Neural progenitor cell (in vitro differentiated cells): Measurements from ENCODE around the gene ZNF280B. TPM values are rescaled to one million over a fixed set of nuclear protein-coding genes. Genes with fewer than 3 reads are reported as not detected.
"Not testable (repeated sequence)": the region's sequence is repeated elsewhere in the genome, so short reads cannot be mapped to it uniquely, and the experiment has no call there.

Experiments used
- DNase-seq: peaks from one replicate; pipeline ENCODE4 v3.0.0-alpha.2; 2016; ENCODE audit warnings: low spot score
- H2AFZ ChIP-seq: fragments of 200-600 bp; sonication (generic); replicated peaks from 2 replicates; pipeline ENCODE4 v1.6.1; 2016; ENCODE audit warnings: antibody characterized with exemption
- H3F3A ChIP-seq: fragments of 200-600 bp; sonication (generic); 2 replicates; pipeline ENCODE4 v1.6.1; 2016; ENCODE audit warnings: antibody characterized with exemption, low read depth
- H3K27ac ChIP-seq: fragments of 200-600 bp; sonication (generic); 2 replicates; pipeline ENCODE4 v1.5.1; 2016; ENCODE audit warnings: mild to moderate bottlenecking
- H3K27me3 ChIP-seq: fragments of 200-600 bp; sonication (generic); 2 replicates; pipeline ENCODE4 v1.6.1; 2016; ENCODE audit warnings: mild to moderate bottlenecking, moderate library complexity
- H3K36me3 ChIP-seq: fragments of 200-600 bp; sonication (generic); 2 replicates; pipeline ENCODE4 v1.5.1; 2016
- H3K4me1 ChIP-seq: fragments of 200-600 bp; sonication (generic); 2 replicates; pipeline ENCODE4 v1.6.1; 2016; ENCODE audit warnings: mixed run types
- H3K4me2 ChIP-seq: fragments of 200-600 bp; sonication (generic); 2 replicates; pipeline ENCODE4 v1.6.1; 2016
- H3K4me3 ChIP-seq: fragments of 200-600 bp; sonication (generic); 2 replicates; pipeline ENCODE4 v1.5.1; 2016
- H3K79me2 ChIP-seq: fragments of 200-600 bp; sonication (generic); 2 replicates; pipeline ENCODE4 v1.6.1; 2016; ENCODE audit warnings: low read depth
- H3K9ac ChIP-seq: fragments of 200-600 bp; sonication (generic); 2 replicates; pipeline ENCODE4 v1.6.1; 2016
- H3K9me3 ChIP-seq: fragments of 200-600 bp; sonication (generic); 2 replicates; pipeline ENCODE4 v1.5.1; 2016; ENCODE audit warnings: low read depth
- H4K20me1 ChIP-seq: fragments of 200-600 bp; sonication (generic); 2 replicates; pipeline ENCODE4 v1.6.1; 2016; ENCODE audit warnings: low read depth
- H3K27ac Mint-ChIP-seq: 3 replicates; pipeline ENCODE4 v1.8.0; 2021; ENCODE audit warnings: mixed read lengths
- H3K27me3 Mint-ChIP-seq: 2 replicates; pipeline ENCODE4 v1.8.0; 2022; ENCODE audit warnings: low read depth, mild to moderate bottlenecking, inconsistent platforms, moderate library complexity, mixed read lengths; ENCODE audit not compliant: insufficient read depth
- H3K36me3 Mint-ChIP-seq: 3 replicates; pipeline ENCODE4 v1.8.0; 2021; ENCODE audit warnings: mixed read lengths
- H3K4me1 Mint-ChIP-seq: 3 replicates; pipeline ENCODE4 v1.8.0; 2021; ENCODE audit warnings: mixed read lengths
- H3K4me3 Mint-ChIP-seq: 3 replicates; pipeline ENCODE4 v1.8.0; 2021; ENCODE audit warnings: mild to moderate bottlenecking, moderate library complexity, mixed read lengths
- H3K9me3 Mint-ChIP-seq: 3 replicates; pipeline ENCODE4 v1.8.0; 2020; ENCODE audit warnings: mixed read lengths
- CTCF ChIP-seq: fragments of 200-600 bp; sonication (generic); IDR thresholded peaks from 2 replicates; pipeline ENCODE4 v1.5.1; 2017; ENCODE audit warnings: antibody characterized with exemption, mild to moderate bottlenecking
- EZH2 ChIP-seq: fragments of 200-600 bp; sonication (generic); IDR thresholded peaks from 2 replicates; pipeline ENCODE4 v1.6.1; 2017; ENCODE audit warnings: antibody characterized with exemption, mild to moderate bottlenecking, moderate library complexity
- EZH2phosphoT487 ChIP-seq: fragments of 200-600 bp; sonication (generic); IDR thresholded peaks from 2 replicates; pipeline ENCODE4 v1.6.1; 2017; ENCODE audit warnings: antibody characterized with exemption
- total RNA-seq: library from RNA; depleted of rRNA; stranded (reverse); fragments of >200 nt; gene quantifications from 2 replicates; pipeline ENCODE4 v1.2.3, GENCODE V29; 2015; ENCODE audit warnings: low replicate concordance

ZNF280B gene
- total RNA-seq, 1 donor from 2014 or later: 14.2 TPM

DNA sequence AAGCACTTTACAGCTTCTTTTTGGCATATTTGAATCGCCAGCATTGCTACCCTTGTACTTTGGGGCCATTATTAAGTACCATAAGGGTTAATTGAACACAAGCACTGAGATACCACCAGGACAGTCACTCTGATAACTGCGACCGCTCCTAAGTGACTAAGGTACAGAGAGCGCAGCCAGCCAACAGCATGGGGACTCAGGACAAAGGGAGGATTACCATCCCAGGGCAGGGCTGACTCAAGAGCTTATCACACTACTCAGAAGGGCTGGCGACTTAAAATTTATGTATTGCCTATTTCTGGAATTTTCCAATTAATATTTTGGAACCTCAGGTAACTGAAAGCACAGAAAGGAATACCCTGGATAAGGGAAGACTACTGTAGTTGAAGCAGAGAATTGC lies 11.0 kb upstream of the ZNF280B start:
- Mint-ChIP-seq H3K27ac (peak overlapping the region; percentile 3), H3K4me3 (peak overlapping the region; percentile 39), H3K36me3 (no peaks in the 10 kb centered on the region), H3K4me1 (peaks cover 20% of the 10 kb centered on the region), H3K27me3 (peaks cover 2% of the 10 kb centered on the region), H3K9me3 (no peaks in the 10 kb centered on the region)
- DNase-seq: peak; percentile 79
- H3K36me3 ChIP-seq: no peaks in the 10 kb centered on the region
- H2AFZ ChIP-seq: no peak overlapping the region
- H3K4me3 ChIP-seq: peak overlapping the region; percentile 34
- peaks cover 46% of the 10 kb centered on the region for H3K27me3 ChIP-seq
- TF ChIP-seq CTCF: no peak
- no peak for TF ChIP-seq EZH2phosphoT487
- no peak overlapping the region for H3K27ac ChIP-seq
- H3K79me2 ChIP-seq: no peaks in the 10 kb centered on the region
- no peaks in the 10 kb centered on the region for H4K20me1 ChIP-seq
- peaks cover 21% of the 10 kb centered on the region for H3K4me1 ChIP-seq
- peaks cover 16% of the 10 kb centered on the region for H3F3A ChIP-seq
- peak overlapping the region; percentile 71 for H3K4me2 ChIP-seq
- no peak overlapping the region for H3K9ac ChIP-seq
- no peaks in the 10 kb centered on the region for H3K9me3 ChIP-seq

GRCh38 chr22:22516992-22517391 lies 8.4 kb upstream of the ZNF280B start:
- H2AFZ ChIP-seq: no peak overlapping the region
- no peaks in the 10 kb centered on the region for H3K36me3 Mint-ChIP-seq
- no peak overlapping the region for H3K27ac Mint-ChIP-seq
- peaks cover 20% of the 10 kb centered on the region for H3K4me1 Mint-ChIP-seq
- H3K4me1 ChIP-seq: peaks cover 21% of the 10 kb centered on the region
- no peaks in the 10 kb centered on the region for H3K36me3 ChIP-seq
- no peaks in the 10 kb centered on the region for H3K9me3 Mint-ChIP-seq
- no peak overlapping the region for H3K9ac ChIP-seq
- H3K4me3 Mint-ChIP-seq: no peak overlapping the region
- peaks cover 55% of the 10 kb centered on the region for H3K27me3 ChIP-seq
- H3K4me2 ChIP-seq: no peak overlapping the region
- TF ChIP-seq CTCF (no peak), EZH2 (no peak), EZH2phosphoT487 (no peak)
- H3K27ac ChIP-seq: no peak overlapping the region
- no peaks in the 10 kb centered on the region for H4K20me1 ChIP-seq
- H3F3A ChIP-seq: peaks cover 16% of the 10 kb centered on the region
- H3K27me3 Mint-ChIP-seq: peaks cover 7% of the 10 kb centered on the region
- H3K4me3 ChIP-seq: no peak overlapping the region
- DNase-seq: no peak
- H3K9me3 ChIP-seq: no peaks in the 10 kb centered on the region
- H3K79me2 ChIP-seq: no peaks in the 10 kb centered on the region

GRCh38 chr22:22515890-22516289 lies 7.3 kb upstream of the ZNF280B start:
- no peak for TF ChIP-seq EZH2phosphoT487
- TF ChIP-seq EZH2: no peak
- no peak for TF ChIP-seq CTCF
- no peaks in the 10 kb centered on the region for H4K20me1 ChIP-seq
- H3K9me3 Mint-ChIP-seq: peaks cover 3% of the 10 kb centered on the region
- H3K4me2 ChIP-seq: no peak overlapping the region
- peaks cover 8% of the 10 kb centered on the region for H3K27me3 Mint-ChIP-seq
- peaks cover 66% of the 10 kb centered on the region for H3K27me3 ChIP-seq
- no peaks in the 10 kb centered on the region for H3K36me3 Mint-ChIP-seq
- H3K4me3 Mint-ChIP-seq: no peak overlapping the region
- H3K27ac ChIP-seq: no peak overlapping the region
- H3K4me1 ChIP-seq: peaks cover 17% of the 10 kb centered on the region
- peaks cover 18% of the 10 kb centered on the region for H3K4me1 Mint-ChIP-seq
- H3K79me2 ChIP-seq: no peaks in the 10 kb centered on the region
- no peaks in the 10 kb centered on the region for H3K9me3 ChIP-seq
- H3K27ac Mint-ChIP-seq: no peak overlapping the region
- no peak overlapping the region for H3K4me3 ChIP-seq
- H3K36me3 ChIP-seq: no peaks in the 10 kb centered on the region
- no peak overlapping the region for H3K9ac ChIP-seq
- H3F3A ChIP-seq: peaks cover 15% of the 10 kb centered on the region
- no peak overlapping the region for H2AFZ ChIP-seq
- no peak for DNase-seq

DNA sequence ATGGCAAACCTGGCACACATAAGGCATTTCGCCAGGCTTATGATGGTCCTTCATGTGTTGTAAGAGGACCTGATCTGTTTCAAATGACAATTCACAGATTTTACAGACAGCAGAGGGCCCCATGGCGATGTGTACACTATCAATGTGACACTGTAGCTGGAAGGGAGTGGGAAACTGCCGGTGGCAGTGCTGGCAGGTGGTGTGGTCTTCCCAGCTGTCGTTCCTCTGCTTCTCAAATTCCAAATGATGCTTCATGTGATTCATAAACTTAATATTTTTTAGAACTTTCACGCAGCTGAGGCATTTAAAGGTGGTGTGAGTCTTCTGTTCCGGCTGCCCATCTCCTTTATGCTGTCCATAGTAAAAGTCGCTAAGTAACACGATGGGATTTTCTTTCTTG lies 5.9 kb upstream of the ZNF280B start:
- not testable (repeated sequence) for H2AFZ ChIP-seq, H3K27me3 Mint-ChIP-seq, H3K4me3 Mint-ChIP-seq, H3K9me3 ChIP-seq, H4K20me1 ChIP-seq, H3K4me3 ChIP-seq, H3K4me1 Mint-ChIP-seq, H3K27ac ChIP-seq, H3K36me3 Mint-ChIP-seq, H3K9me3 Mint-ChIP-seq, H3K9ac ChIP-seq, H3K27ac Mint-ChIP-seq, DNase-seq, H3K4me1 ChIP-seq, H3F3A ChIP-seq, H3K79me2 ChIP-seq, H3K4me2 ChIP-seq, H3K36me3 ChIP-seq
- peaks cover 72% of the 10 kb centered on the region for H3K27me3 ChIP-seq
